Central memory CD8-positive, alpha-beta T cell (primary cell): ENCODE data around the gene PIK3CB.

Source experiments
- ATAC-seq: fragments of 150-1000 bp; cut with Tn5 transposase; replicated peaks from 2 replicates; pipeline ENCODE4 v1.10.0; 2022; ENCODE audit warnings: mild to moderate bottlenecking, moderate FRiP score, moderate number of reproducible peaks; ENCODE audit not compliant: poor library complexity, severe bottlenecking; ENCODE audit errors: extremely low read depth
- DNase-seq, 2 donors: peaks; one replicate each; pipeline ENCODE4 v3.0.0; 2021; ENCODE audit warnings: low spot score in 2 of 2
- H3K27ac Mint-ChIP-seq: one replicate; pipeline ENCODE4 v1.8.0; 2022; ENCODE audit warnings: low read depth, mild to moderate bottlenecking, moderate library complexity, mixed read lengths
- H3K27me3 Mint-ChIP-seq: one replicate; pipeline ENCODE4 v1.8.0; 2022; ENCODE audit warnings: mixed read lengths
- H3K36me3 Mint-ChIP-seq: one replicate; pipeline ENCODE4 v1.8.0; 2022; ENCODE audit warnings: mild to moderate bottlenecking, moderate library complexity, mixed read lengths; ENCODE audit not compliant: insufficient read depth
- H3K4me1 Mint-ChIP-seq: one replicate; pipeline ENCODE4 v1.8.0; 2022; ENCODE audit warnings: mixed read lengths
- H3K4me3 Mint-ChIP-seq: one replicate; pipeline ENCODE4 v1.8.0; 2022; ENCODE audit warnings: mild to moderate bottlenecking, moderate library complexity, mixed read lengths
- H3K9me3 Mint-ChIP-seq: one replicate; pipeline ENCODE4 v1.8.0; 2022; ENCODE audit warnings: mixed read lengths

PIK3CB gene

GRCh38 chr3:138678874-138679392 is 155.8 kb downstream of the PIK3CB start:
- no peak overlapping the region for H3K27ac Mint-ChIP-seq
- DNase-seq (no peak), ATAC-seq (no peak)
- no peak overlapping the region for H3K4me3 Mint-ChIP-seq
- H3K36me3 Mint-ChIP-seq = peaks cover 25% of the 10 kb centered on the region
- no peaks in the 10 kb centered on the region for H3K27me3 Mint-ChIP-seq
- peaks cover 5% of the 10 kb centered on the region for H3K9me3 Mint-ChIP-seq
- no peaks in the 10 kb centered on the region for H3K4me1 Mint-ChIP-seq

GRCh38 chr3:138678086-138678485 is 156.6 kb downstream of the PIK3CB start:
- Mint-ChIP-seq H3K9me3 (peaks cover 5% of the 10 kb centered on the region), H3K36me3 (peaks cover 19% of the 10 kb centered on the region), H3K4me3 (no peak overlapping the region), H3K27me3 (no peaks in the 10 kb centered on the region), H3K4me1 (no peaks in the 10 kb centered on the region), H3K27ac (no peak overlapping the region)
- DNase-seq (no peak), ATAC-seq (no peak)

- ATAC-seq = no peak
- Mint-ChIP-seq H3K4me1 (no peaks in the 10 kb centered on the region), H3K27me3 (no peaks in the 10 kb centered on the region), H3K4me3 (no peak overlapping the region), H3K27ac (no peak overlapping the region), H3K9me3 (peaks cover 5% of the 10 kb centered on the region), H3K36me3 (peaks cover 23% of the 10 kb centered on the region)
- DNase-seq = no peak
These were observed 159.3 kb downstream of the PIK3CB start for GRCh38 chr3:138675393-138675792.

GRCh38 chr3:138673641-138674530 is 160.8 kb downstream of the PIK3CB start:
- Mint-ChIP-seq H3K27me3 (no peaks in the 10 kb centered on the region), H3K4me3 (no peak overlapping the region), H3K36me3 (peaks cover 27% of the 10 kb centered on the region), H3K4me1 (no peaks in the 10 kb centered on the region), H3K27ac (no peak overlapping the region), H3K9me3 (peaks cover 5% of the 10 kb centered on the region)
- no peak for ATAC-seq
- DNase-seq = no peak

GRCh38 chr3:138670407-138670806 is 164.3 kb downstream of the PIK3CB start:
- H3K4me3 Mint-ChIP-seq = no peak overlapping the region
- H3K4me1 Mint-ChIP-seq = no peaks in the 10 kb centered on the region
- DNase-seq (no peak), ATAC-seq (no peak)
- no peak overlapping the region for H3K27ac Mint-ChIP-seq
- H3K27me3 Mint-ChIP-seq = no peaks in the 10 kb centered on the region
- H3K36me3 Mint-ChIP-seq = peaks cover 32% of the 10 kb centered on the region
- peaks cover 2% of the 10 kb centered on the region for H3K9me3 Mint-ChIP-seq

- ATAC-seq (no peak), DNase-seq (no peak)
- Mint-ChIP-seq H3K36me3 (peaks cover 39% of the 10 kb centered on the region), H3K27me3 (no peaks in the 10 kb centered on the region), H3K4me1 (no peaks in the 10 kb centered on the region), H3K4me3 (no peak overlapping the region), H3K27ac (no peak overlapping the region), H3K9me3 (no peaks in the 10 kb centered on the region)
These were observed 166.6 kb downstream of the PIK3CB start for GRCh38 chr3:138668107-138668506.

- Mint-ChIP-seq H3K36me3 (peaks cover 25% of the 10 kb centered on the region), H3K9me3 (no peaks in the 10 kb centered on the region), H3K4me1 (no peaks in the 10 kb centered on the region), H3K27ac (no peak overlapping the region), H3K27me3 (no peaks in the 10 kb centered on the region), H3K4me3 (no peak overlapping the region)
- ATAC-seq = no peak
- no peak for DNase-seq
These were observed 177.2 kb downstream of the PIK3CB start for GRCh38 chr3:138657508-138657907.

GRCh38 chr3:138653567-138653966 is 181.2 kb downstream of the PIK3CB start:
- peaks cover 5% of the 10 kb centered on the region for H3K9me3 Mint-ChIP-seq
- ATAC-seq = no peak
- H3K4me3 Mint-ChIP-seq = no peak overlapping the region
- no peaks in the 10 kb centered on the region for H3K27me3 Mint-ChIP-seq
- H3K36me3 Mint-ChIP-seq = peaks cover 31% of the 10 kb centered on the region
- H3K4me1 Mint-ChIP-seq = peaks cover 5% of the 10 kb centered on the region
- no peak overlapping the region for H3K27ac Mint-ChIP-seq
- DNase-seq = no peak

GRCh38 chr3:138649134-138649533 is 185.6 kb downstream of the PIK3CB start:
- peak overlapping the region; percentile 38 for H3K27ac Mint-ChIP-seq
- H3K36me3 Mint-ChIP-seq = peaks cover 18% of the 10 kb centered on the region
- H3K9me3 Mint-ChIP-seq = peaks cover 12% of the 10 kb centered on the region
- DNase-seq = no peak
- no peak overlapping the region for H3K4me3 Mint-ChIP-seq
- peaks cover 5% of the 10 kb centered on the region for H3K4me1 Mint-ChIP-seq
- ATAC-seq = no peak
- H3K27me3 Mint-ChIP-seq = no peaks in the 10 kb centered on the region

GRCh38 chr3:138646513-138646912 is 188.2 kb downstream of the PIK3CB start:
- DNase-seq = no peak
- H3K27ac Mint-ChIP-seq = no peak overlapping the region
- H3K4me1 Mint-ChIP-seq = peaks cover 5% of the 10 kb centered on the region
- H3K36me3 Mint-ChIP-seq = peaks cover 13% of the 10 kb centered on the region
- no peaks in the 10 kb centered on the region for H3K27me3 Mint-ChIP-seq
- H3K4me3 Mint-ChIP-seq = no peak overlapping the region
- H3K9me3 Mint-ChIP-seq = peaks cover 26% of the 10 kb centered on the region
- ATAC-seq = no peak

GRCh38 chr3:138646008-138646407 is 188.7 kb downstream of the PIK3CB start:
- no peak overlapping the region for H3K27ac Mint-ChIP-seq
- H3K4me1 Mint-ChIP-seq = peaks cover 5% of the 10 kb centered on the region

GRCh38 chr3:138642927-138643253 is 191.8 kb downstream of the PIK3CB start:
- H3K27ac Mint-ChIP-seq = no peak overlapping the region

More at GRCh38 chr3:138646008-138646407, 188.7 kb downstream of the PIK3CB start:
- Mint-ChIP-seq H3K36me3 (peaks cover 10% of the 10 kb centered on the region), H3K4me3 (no peak overlapping the region), H3K9me3 (peaks cover 27% of the 10 kb centered on the region), H3K27me3 (no peaks in the 10 kb centered on the region)
- ATAC-seq = no peak
- DNase-seq = no peak

GRCh38 chr3:138642226-138642926 is 192.4 kb downstream of the PIK3CB start:
- Mint-ChIP-seq H3K27me3 (no peaks in the 10 kb centered on the region), H3K4me1 (no peaks in the 10 kb centered on the region), H3K27ac (no peak overlapping the region), H3K9me3 (peaks cover 28% of the 10 kb centered on the region), H3K4me3 (no peak overlapping the region), H3K36me3 (peaks cover 3% of the 10 kb centered on the region)
- no peak for DNase-seq
- ATAC-seq = no peak

More at GRCh38 chr3:138642927-138643253, 191.8 kb downstream of the PIK3CB start:
- Mint-ChIP-seq H3K4me1 (no peaks in the 10 kb centered on the region), H3K36me3 (peaks cover 3% of the 10 kb centered on the region), H3K4me3 (no peak overlapping the region), H3K9me3 (peaks cover 26% of the 10 kb centered on the region), H3K27me3 (no peaks in the 10 kb centered on the region)
- ATAC-seq = no peak
- no peak for DNase-seq
